Measurements from ENCODE around the gene TMTC2. TPM values are rescaled to one million over a fixed set of nuclear protein-coding genes. Genes with fewer than 3 reads are reported as not detected.

The TMTC2 gene
- total RNA-seq, 2 experiments from 2014 or later = 1.8 to 2.1 TPM

- Mint-ChIP-seq H3K27me3 (no peaks in the 10 kb centered on the region), H3K27ac (no peak overlapping the region), H3K9me3 (no peaks in the 10 kb centered on the region), H3K4me3 (no peak overlapping the region), H3K36me3 (ENCODE audit: low read depth) (no peaks in the 10 kb centered on the region), H3K4me1 (ENCODE audit: low read depth) (no peaks in the 10 kb centered on the region)
- Histone ChIP-seq H3K9me3 (ENCODE audit: control insufficient read depth in 1 of 2, insufficient read depth in 1 of 2, low read length in 2 of 2) (peaks cover 0 to 7% of the 10 kb centered on the region in 2 experiments), H3K4me1 (ENCODE audit: insufficient read depth, low read length) (no peaks in the 10 kb centered on the region), H3K36me3 (ENCODE audit: insufficient read depth, low read length) (no peaks in the 10 kb centered on the region), H3K4me3 (ENCODE audit: low read length) (no peak overlapping the region), H3K27ac (ENCODE audit: low read depth in 1 of 2, low read length in 2 of 2) (no peak overlapping the region), H3K27me3 (ENCODE audit: control insufficient read depth in 1 of 2, insufficient read depth in 2 of 2, low read length in 2 of 2) (no peaks in the 10 kb centered on the region)
- ATAC-seq (ENCODE audit: poor library complexity) (no peak), DNase-seq (no peak)
- CTCF ChIA-PET = no interaction called here
- TF ChIP-seq, protein P1, sequence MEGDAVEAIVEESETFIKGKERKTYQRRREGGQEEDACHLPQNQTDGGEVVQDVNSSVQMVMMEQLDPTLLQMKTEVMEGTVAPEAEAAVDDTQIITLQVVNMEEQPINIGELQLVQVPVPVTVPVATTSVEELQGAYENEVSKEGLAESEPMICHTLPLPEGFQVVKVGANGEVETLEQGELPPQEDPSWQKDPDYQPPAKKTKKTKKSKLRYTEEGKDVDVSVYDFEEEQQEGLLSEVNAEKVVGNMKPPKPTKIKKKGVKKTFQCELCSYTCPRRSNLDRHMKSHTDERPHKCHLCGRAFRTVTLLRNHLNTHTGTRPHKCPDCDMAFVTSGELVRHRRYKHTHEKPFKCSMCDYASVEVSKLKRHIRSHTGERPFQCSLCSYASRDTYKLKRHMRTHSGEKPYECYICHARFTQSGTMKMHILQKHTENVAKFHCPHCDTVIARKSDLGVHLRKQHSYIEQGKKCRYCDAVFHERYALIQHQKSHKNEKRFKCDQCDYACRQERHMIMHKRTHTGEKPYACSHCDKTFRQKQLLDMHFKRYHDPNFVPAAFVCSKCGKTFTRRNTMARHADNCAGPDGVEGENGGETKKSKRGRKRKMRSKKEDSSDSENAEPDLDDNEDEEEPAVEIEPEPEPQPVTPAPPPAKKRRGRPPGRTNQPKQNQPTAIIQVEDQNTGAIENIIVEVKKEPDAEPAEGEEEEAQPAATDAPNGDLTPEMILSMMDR (IDR thresholded peaks at IDR 0.05) = no peak
- intact Hi-C loops (cut with DNase I, micrococcal nuclease) = no loop called here
- POLR2A ChIA-PET = no interaction called here
Observed at GRCh38 chr12:82723891-82724290, 37.2 kb downstream of the TMTC2 start.

- H3K4me3 ChIP-seq (ENCODE audit: low read length) = no peak overlapping the region
- H3K27me3 ChIP-seq (ENCODE audit: control insufficient read depth in 1 of 2, insufficient read depth in 2 of 2, low read length in 2 of 2) = no peaks in the 10 kb centered on the region
- H3K9me3 ChIP-seq (ENCODE audit: control insufficient read depth in 1 of 2, insufficient read depth in 1 of 2, low read length in 2 of 2) = peaks cover 0 to 9% of the 10 kb centered on the region in 2 experiments
- H3K36me3 ChIP-seq (ENCODE audit: insufficient read depth, low read length) = no peaks in the 10 kb centered on the region
- Mint-ChIP-seq H3K27me3 (no peaks in the 10 kb centered on the region), H3K4me1 (ENCODE audit: low read depth) (no peaks in the 10 kb centered on the region), H3K4me3 (no peak overlapping the region), H3K9me3 (no peaks in the 10 kb centered on the region), H3K36me3 (ENCODE audit: low read depth) (no peaks in the 10 kb centered on the region), H3K27ac (no peak overlapping the region)
- no peak overlapping the region for H3K27ac ChIP-seq (ENCODE audit: low read depth in 1 of 2, low read length in 2 of 2)
- no peak for DNase-seq
- TF ChIP-seq, protein P1 (IDR thresholded peaks at IDR 0.05) = no peak
- ChIA-PET CTCF (no interaction called here), POLR2A (no interaction called here)
- no peak for ATAC-seq (ENCODE audit: poor library complexity)
- intact Hi-C loops (cut with DNase I, micrococcal nuclease) = no loop called here
- no peaks in the 10 kb centered on the region for H3K4me1 ChIP-seq (ENCODE audit: insufficient read depth, low read length)
Observed at GRCh38 chr12:82725741-82726140, 39.0 kb downstream of the TMTC2 start.

DNA sequence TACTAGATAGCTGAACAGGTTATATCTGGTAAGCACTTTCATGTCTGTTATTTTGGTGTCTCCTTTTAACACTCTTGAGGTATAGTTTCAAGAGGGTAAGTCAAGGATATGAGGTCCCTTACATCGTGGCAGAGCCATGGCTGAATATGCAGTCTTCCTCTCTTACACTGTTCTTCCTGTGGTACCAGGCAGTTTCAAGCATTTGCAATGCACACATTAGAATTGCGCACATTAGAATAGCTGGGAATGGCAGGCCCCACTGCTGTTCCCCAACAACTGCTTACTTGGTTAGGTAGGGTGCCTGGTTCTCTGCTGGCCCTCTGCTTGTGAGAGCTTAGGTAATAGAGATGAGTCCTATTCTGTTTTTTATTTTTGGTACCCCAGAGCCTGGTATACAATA, 41.2 kb downstream of the TMTC2 start:
- Histone ChIP-seq H3K27ac (ENCODE audit: low read depth in 1 of 2, low read length in 2 of 2) (no peak overlapping the region), H3K4me3 (ENCODE audit: low read length) (no peak overlapping the region), H3K4me1 (ENCODE audit: insufficient read depth, low read length) (no peaks in the 10 kb centered on the region), H3K36me3 (ENCODE audit: insufficient read depth, low read length) (no peaks in the 10 kb centered on the region), H3K27me3 (ENCODE audit: control insufficient read depth in 1 of 2, insufficient read depth in 2 of 2, low read length in 2 of 2) (no peaks in the 10 kb centered on the region), H3K9me3 (ENCODE audit: control insufficient read depth in 1 of 2, insufficient read depth in 1 of 2, low read length in 2 of 2) (peaks cover 0 to 9% of the 10 kb centered on the region in 2 experiments)
- CTCF ChIA-PET = no interaction called here
- no peak for DNase-seq
- no peaks in the 10 kb centered on the region for H3K4me1 Mint-ChIP-seq (ENCODE audit: low read depth)
- POLR2A ChIA-PET = no interaction called here
- no peaks in the 10 kb centered on the region for H3K27me3 Mint-ChIP-seq
- no peaks in the 10 kb centered on the region for H3K36me3 Mint-ChIP-seq (ENCODE audit: low read depth)
- H3K27ac Mint-ChIP-seq = no peak overlapping the region
- intact Hi-C loops (cut with DNase I, micrococcal nuclease) = no loop called here
- H3K9me3 Mint-ChIP-seq = no peaks in the 10 kb centered on the region
- no peak for ATAC-seq (ENCODE audit: poor library complexity)
- H3K4me3 Mint-ChIP-seq = no peak overlapping the region
- TF ChIP-seq, protein P1 (IDR thresholded peaks at IDR 0.05) = no peak

Measured in CD4-positive, alpha-beta T cell (primary cell).